Caco-2 (cell line): Measurements from ENCODE around the gene SMG1. TPM values are rescaled to one million over a fixed set of nuclear protein-coding genes. Genes with fewer than 3 reads are reported as not detected.
A peak's percentile ranks its signal among the peaks of the same experiment; 100 is the strongest.
"Not testable (repeated sequence)": the region's sequence is repeated elsewhere in the genome, so short reads cannot be mapped to it uniquely, and the experiment has no call there.

Experiments used
- BruUV-seq: library from RNA; stranded (reverse); fragments of 400-500 nt; replicated peaks from 2 replicates; lab custom pipeline; 2021; lab: Mats Ljungman, UMichigan
- CTCF ChIA-PET: fragments of 300-600 bp; sonication (Branson Sonifier 250); formaldehyde crosslinking; loops from one replicate; lab custom pipeline; 2022; ENCODE audit warnings: antibody characterized with exemption; lab: Charles Lee
- POLR2A ChIA-PET: fragments of 300-600 bp; sonication (Branson Sonifier 250); formaldehyde crosslinking; loops from one replicate; lab custom pipeline; 2022; ENCODE audit warnings: antibody characterized with exemption; lab: Charles Lee
- DNase-seq, 2 experiments: peaks; one replicate each; pipeline versions ENCODE4 v3.0.0 to v3.0.0-alpha.2; 2020 to 2022
- H3K27me3 ChIP-seq: replicated peaks from 2 replicates; pipeline ENCODE4 v1.6.0; 2011; ENCODE audit warnings: low read length; ENCODE audit not compliant: control insufficient read depth, insufficient read depth
- H3K36me3 ChIP-seq: 2 replicates; pipeline ENCODE4 v1.5.1; 2011; ENCODE audit warnings: low read length; ENCODE audit not compliant: control insufficient read depth, insufficient read depth
- H3K4me1 ChIP-seq: fragments of 250-450 bp; sonication (Bioruptor Pico); 2 replicates; pipeline ENCODE4 v1.5.1; 2020; ENCODE audit warnings: mild to moderate bottlenecking
- H3K4me3 ChIP-seq: 2 replicates; pipeline ENCODE4 v1.5.1; 2011; ENCODE audit warnings: low read depth, mild to moderate bottlenecking, control low read depth, low read length
- H3K9me3 ChIP-seq: fragments of 250-450 bp; sonication (Bioruptor Pico); 2 replicates; pipeline ENCODE4 v1.5.1; 2020; ENCODE audit warnings: mild to moderate bottlenecking, moderate library complexity
- H3K27ac Mint-ChIP-seq: one replicate; pipeline ENCODE4 v1.8.0; 2022; ENCODE audit warnings: mixed read lengths; ENCODE audit not compliant: unreplicated experiment
- H3K27me3 Mint-ChIP-seq: one replicate; pipeline ENCODE4 v1.8.0; 2022; ENCODE audit warnings: mixed read lengths; ENCODE audit not compliant: insufficient read depth, unreplicated experiment
- H3K36me3 Mint-ChIP-seq: one replicate; pipeline ENCODE4 v1.8.0; 2022; ENCODE audit warnings: mild to moderate bottlenecking, mixed read lengths; ENCODE audit not compliant: insufficient read depth, unreplicated experiment
- H3K4me1 Mint-ChIP-seq: one replicate; pipeline ENCODE4 v1.8.0; 2022; ENCODE audit warnings: low read depth, mixed read lengths; ENCODE audit not compliant: unreplicated experiment
- H3K4me3 Mint-ChIP-seq: one replicate; pipeline ENCODE4 v1.8.0; 2022; ENCODE audit warnings: mild to moderate bottlenecking, moderate library complexity, mixed read lengths; ENCODE audit not compliant: unreplicated experiment
- H3K9me3 Mint-ChIP-seq: one replicate; pipeline ENCODE4 v1.8.0; 2022; ENCODE audit warnings: mixed read lengths; ENCODE audit not compliant: unreplicated experiment
- CTCF ChIP-seq, 2 experiments: fragments of 200-600 bp in 1 of 2; IDR thresholded peaks; 1 replicate in 1 of 2; 2 replicates in 1 of 2; pipeline versions ENCODE4 v1.5.1 to v1.8.0; 2011 to 2022; ENCODE audit warnings: antibody characterized with exemption in 1 of 2, control low read depth in 1 of 2, inconsistent platforms in 1 of 2, low read depth in 1 of 2, low read length in 1 of 2, mild to moderate bottlenecking in 1 of 2, moderate library complexity in 1 of 2; ENCODE audit not compliant: insufficient read depth in 1 of 2, severe bottlenecking in 1 of 2, unreplicated experiment in 1 of 2
- intact Hi-C: fragments of 100-400 bp; cut with micrococcal nuclease; formaldehyde crosslinking; loops from one replicate; pipeline ENCODE4 v1.10.0; 2022; ENCODE audit not compliant: unreplicated experiment
- total RNA-seq: library from RNA; stranded (reverse); gene quantifications from 2 replicates; pipeline ENCODE4 v1.2.3, GENCODE V29; 2022

Gene SMG1
- total RNA-seq, 1 experiment from 2014 or later = 79.1 TPM

GRCh38 chr16:18959031-18959505 lies 32.9 kb upstream of the SMG1 start:
- Mint-ChIP-seq H3K27me3 (no peaks in the 10 kb centered on the region), H3K4me1 (no peaks in the 10 kb centered on the region), H3K36me3 (no peaks in the 10 kb centered on the region), H3K27ac (no peak overlapping the region), H3K9me3 (no peaks in the 10 kb centered on the region), H3K4me3 (no peak overlapping the region)
- intact Hi-C loops = no loop called here
- no peak for TF ChIP-seq CTCF (IDR thresholded peaks at IDR 0.05; ENCODE audit: insufficient read depth in 1 of 2, low read depth in 1 of 2, low read length in 1 of 2, severe bottlenecking in 1 of 2, unreplicated experiment in 1 of 2)
- no peaks in the 10 kb centered on the region for H3K9me3 ChIP-seq
- no peak for DNase-seq
- no TSS peak for BruUV-seq
- CTCF ChIA-PET = no interaction called here
- H3K36me3 ChIP-seq = no peaks in the 10 kb centered on the region
- no peak overlapping the region for H3K4me3 ChIP-seq
- H3K4me1 ChIP-seq = peaks cover 9% of the 10 kb centered on the region
- POLR2A ChIA-PET = interaction anchor here (0.7 to 1.7 kb wide), 2 partner anchors 11 to 158 kb away, joined by 6 read pairs; partner anchors contain the start of gene ARL6IP1
- H3K27me3 ChIP-seq = no peaks in the 10 kb centered on the region

- Mint-ChIP-seq H3K4me3 (no peak overlapping the region), H3K4me1 (no peaks in the 10 kb centered on the region), H3K36me3 (no peaks in the 10 kb centered on the region), H3K9me3 (no peaks in the 10 kb centered on the region), H3K27me3 (no peaks in the 10 kb centered on the region), H3K27ac (no peak overlapping the region)
- TF ChIP-seq CTCF (IDR thresholded peaks at IDR 0.05; ENCODE audit: insufficient read depth in 1 of 2, low read depth in 1 of 2, low read length in 1 of 2, severe bottlenecking in 1 of 2, unreplicated experiment in 1 of 2) = no peak
- Histone ChIP-seq H3K36me3 (no peaks in the 10 kb centered on the region), H3K4me1 (peaks cover 9% of the 10 kb centered on the region), H3K9me3 (no peaks in the 10 kb centered on the region), H3K27me3 (no peaks in the 10 kb centered on the region), H3K4me3 (no peak overlapping the region)
- no peak for DNase-seq
- BruUV-seq = no TSS peak
- ChIA-PET POLR2A (interaction anchor here (0.7 to 1.7 kb wide), 2 partner anchors 11 to 157 kb away, joined by 6 read pairs; partner anchors contain the start of gene ARL6IP1), CTCF (no interaction called here)
- intact Hi-C loops = no loop called here
Measured at GRCh38 chr16:18958621-18959029, 32.4 kb upstream of the SMG1 start.

DNA sequence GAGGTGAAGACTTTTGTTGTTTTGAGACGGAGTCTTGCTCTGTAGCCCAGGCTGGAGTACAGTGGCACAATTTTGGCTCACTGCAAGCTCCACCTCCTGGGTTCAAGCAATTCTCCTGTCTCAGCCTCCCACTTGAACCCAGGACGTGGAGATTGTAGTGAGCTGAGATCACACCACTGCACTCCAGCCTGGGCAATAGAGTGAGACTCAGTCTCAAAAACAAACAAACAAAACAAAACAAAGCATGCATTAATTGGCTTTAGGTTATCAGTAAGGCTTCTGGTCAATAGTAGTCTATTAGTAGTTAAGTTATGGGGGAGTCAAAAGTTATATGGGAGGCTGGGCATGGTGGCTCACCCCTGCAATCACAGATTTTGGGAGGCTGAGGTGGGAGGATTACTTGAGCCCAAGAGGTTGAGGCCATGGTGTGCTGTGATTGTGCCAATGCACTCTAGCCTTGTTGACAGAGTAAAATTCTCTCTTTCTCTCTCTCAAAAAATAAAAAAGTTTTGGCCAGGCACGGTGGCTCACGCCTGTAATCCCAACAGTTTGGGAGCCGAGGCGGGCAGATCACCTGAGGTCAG lies 30.5 kb upstream of the SMG1 start:
- H3K4me1 Mint-ChIP-seq, H3K4me1 ChIP-seq, intact Hi-C loops, H3K9me3 Mint-ChIP-seq, H3K27me3 Mint-ChIP-seq, CTCF ChIA-PET, H3K4me3 ChIP-seq, H3K9me3 ChIP-seq, BruUV-seq, H3K27me3 ChIP-seq, H3K36me3 ChIP-seq, H3K36me3 Mint-ChIP-seq, POLR2A ChIA-PET, DNase-seq: not testable (repeated sequence)
- Mint-ChIP-seq H3K27ac (peak overlapping the region; percentile 39), H3K4me3 (peak overlapping the region; percentile 69)

- peak overlapping the region; percentile 69 for H3K4me3 Mint-ChIP-seq
- H3K9me3 Mint-ChIP-seq, H3K36me3 ChIP-seq, intact Hi-C loops, H3K27me3 Mint-ChIP-seq, H3K36me3 Mint-ChIP-seq, H3K9me3 ChIP-seq, BruUV-seq, H3K27me3 ChIP-seq, H3K4me1 ChIP-seq, H3K4me1 Mint-ChIP-seq: not testable (repeated sequence)
- H3K27ac Mint-ChIP-seq = peak overlapping the region; percentile 39
- peak overlapping the region; percentile 14 for H3K4me3 ChIP-seq
- ChIA-PET CTCF (interaction anchor here (0.6 kb wide), 1 partner anchor 15 kb away, joined by 3 read pairs; no protein-coding TSS in a partner anchor), POLR2A (interaction anchor here (0.5 to 0.7 kb wide), 5 partner anchors 19 to 166 kb away, joined by 3 read pairs; partner anchors contain the start of genes ARL6IP1 and RPS15A)
- peak in 1 of 2 experiments; percentile 15 for DNase-seq
Measured at GRCh38 chr16:18955874-18956580, 29.8 kb upstream of the SMG1 start.
